ENCODE measurements around the gene GRAMD1A.
"Not testable (repeated sequence)": the region's sequence is repeated elsewhere in the genome, so short reads cannot be mapped to it uniquely, and the experiment has no call there.

GRAMD1A gene

GRCh38 chr19:34999498-35000337 lies at the start of gene GRAMD1A:
Gene GRAMD1A (plus strand): TSS chr19:35000323. CDS start chr19:35000479, 156 bp downstream.
- DNase-seq: peak; percentile 91

- no peak for DNase-seq
These were observed 47.0 kb upstream of the GRAMD1A start for GRCh38 chr19:34953092-34953491.

- DNase-seq: no peak
These were observed 42.0 kb upstream of the GRAMD1A start for GRCh38 chr19:34957830-34958751.

- no peak for DNase-seq
These were observed 41.1 kb upstream of the GRAMD1A start for GRCh38 chr19:34959021-34959420.

- no peak for DNase-seq
These were observed 39.9 kb upstream of the GRAMD1A start for GRCh38 chr19:34960103-34960805.

- no peak for DNase-seq
These were observed 39.0 kb upstream of the GRAMD1A start for GRCh38 chr19:34960940-34961679.

GRCh38 chr19:34961775-34962686 lies 38.1 kb upstream of the GRAMD1A start:
- no peak for DNase-seq

- no peak for DNase-seq
These were observed 37.2 kb upstream of the GRAMD1A start for GRCh38 chr19:34962687-34963572.

GRCh38 chr19:34963573-34964406 lies 36.3 kb upstream of the GRAMD1A start, which contains the start of gene ZNF792:
Gene ZNF792 (minus strand): TSS chr19:34964229. CDS start chr19:34963662, 567 bp downstream.
- peak; percentile 72 for DNase-seq

GRCh38 chr19:34964598-34964997 lies 35.5 kb upstream of the GRAMD1A start:
- no peak for DNase-seq

GRCh38 chr19:34965505-34965904 lies 34.6 kb upstream of the GRAMD1A start:
- DNase-seq: not testable (repeated sequence)

GRCh38 chr19:34967551-34967950 lies 32.6 kb upstream of the GRAMD1A start:
- no peak for DNase-seq

- no peak for DNase-seq
These were observed 30.4 kb upstream of the GRAMD1A start for GRCh38 chr19:34969721-34970120.

GRCh38 chr19:34970185-34970780 lies 29.8 kb upstream of the GRAMD1A start:
- not testable (repeated sequence) for DNase-seq

- no peak for DNase-seq
These were observed 27.9 kb upstream of the GRAMD1A start for GRCh38 chr19:34972163-34972705.

GRCh38 chr19:34974646-34975045 lies 25.5 kb upstream of the GRAMD1A start:
- no peak for DNase-seq

- DNase-seq: no peak
These were observed 25.1 kb upstream of the GRAMD1A start for GRCh38 chr19:34975056-34975455.

- no peak for DNase-seq
These were observed 23.5 kb upstream of the GRAMD1A start for GRCh38 chr19:34976611-34977010.

All from NCI-H82 (cell line).